ENCODE results near the gene LPP. TPM values are rescaled to one million over a fixed set of nuclear protein-coding genes. Genes with fewer than 3 reads are reported as not detected.

LPP gene
- total and polyA plus RNA-seq, 9 donors, result 15.9 to 280 (median 134) TPM

DNA sequence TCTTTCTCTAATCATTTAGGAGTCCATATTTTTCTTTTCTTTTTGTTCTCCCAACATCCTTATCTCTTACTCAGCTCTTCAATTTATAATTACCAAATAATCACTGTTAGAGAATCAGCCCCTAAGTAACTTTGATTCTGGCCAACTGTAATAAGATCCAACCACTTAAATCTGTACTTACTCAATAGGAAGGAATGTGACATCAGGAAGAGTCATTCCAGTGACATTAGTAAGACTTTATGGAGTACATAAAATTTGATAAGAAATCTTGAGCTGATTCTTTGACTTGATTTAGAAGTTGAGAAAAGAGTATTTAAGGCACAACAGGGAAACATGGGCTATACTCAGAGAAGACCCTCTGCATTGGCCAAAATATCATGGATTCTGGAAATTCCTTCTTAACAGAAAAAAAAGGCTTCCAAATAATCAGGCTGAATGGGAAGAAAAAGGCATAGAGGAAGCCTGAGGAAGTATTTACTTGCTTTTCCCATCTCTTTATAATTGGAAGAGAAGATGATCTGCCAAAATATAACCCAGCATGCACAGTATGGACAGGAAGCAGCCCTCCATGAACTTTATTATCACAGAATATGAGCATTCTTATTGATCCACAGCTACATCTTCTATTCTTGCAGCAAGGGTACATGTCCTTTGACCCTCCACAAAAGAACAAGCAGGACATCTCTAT, 728.1 kb downstream of the LPP start:
- Histone ChIP-seq H3K9me3 (no peaks in the 10 kb centered on the region), H3K4me3 (no peak overlapping the region), H3K36me3 (no peaks in the 10 kb centered on the region), H3K27ac (no peak overlapping the region), H3K27me3 (no peaks in the 10 kb centered on the region), H3K4me1 (ENCODE audit: insufficient read depth) (no peaks in the 10 kb centered on the region)
- intact Hi-C loops (cut with DNase I), result no loop called here
- DNase-seq, result no peak
- TF ChIP-seq, protein P1, sequence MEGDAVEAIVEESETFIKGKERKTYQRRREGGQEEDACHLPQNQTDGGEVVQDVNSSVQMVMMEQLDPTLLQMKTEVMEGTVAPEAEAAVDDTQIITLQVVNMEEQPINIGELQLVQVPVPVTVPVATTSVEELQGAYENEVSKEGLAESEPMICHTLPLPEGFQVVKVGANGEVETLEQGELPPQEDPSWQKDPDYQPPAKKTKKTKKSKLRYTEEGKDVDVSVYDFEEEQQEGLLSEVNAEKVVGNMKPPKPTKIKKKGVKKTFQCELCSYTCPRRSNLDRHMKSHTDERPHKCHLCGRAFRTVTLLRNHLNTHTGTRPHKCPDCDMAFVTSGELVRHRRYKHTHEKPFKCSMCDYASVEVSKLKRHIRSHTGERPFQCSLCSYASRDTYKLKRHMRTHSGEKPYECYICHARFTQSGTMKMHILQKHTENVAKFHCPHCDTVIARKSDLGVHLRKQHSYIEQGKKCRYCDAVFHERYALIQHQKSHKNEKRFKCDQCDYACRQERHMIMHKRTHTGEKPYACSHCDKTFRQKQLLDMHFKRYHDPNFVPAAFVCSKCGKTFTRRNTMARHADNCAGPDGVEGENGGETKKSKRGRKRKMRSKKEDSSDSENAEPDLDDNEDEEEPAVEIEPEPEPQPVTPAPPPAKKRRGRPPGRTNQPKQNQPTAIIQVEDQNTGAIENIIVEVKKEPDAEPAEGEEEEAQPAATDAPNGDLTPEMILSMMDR (IDR thresholded peaks at IDR 0.05), result no peak
- TF ChIP-seq POLR2A (IDR thresholded peaks at IDR 0.05) (no peak), EP300 (IDR thresholded peaks at IDR 0.05) (no peak)

DNA sequence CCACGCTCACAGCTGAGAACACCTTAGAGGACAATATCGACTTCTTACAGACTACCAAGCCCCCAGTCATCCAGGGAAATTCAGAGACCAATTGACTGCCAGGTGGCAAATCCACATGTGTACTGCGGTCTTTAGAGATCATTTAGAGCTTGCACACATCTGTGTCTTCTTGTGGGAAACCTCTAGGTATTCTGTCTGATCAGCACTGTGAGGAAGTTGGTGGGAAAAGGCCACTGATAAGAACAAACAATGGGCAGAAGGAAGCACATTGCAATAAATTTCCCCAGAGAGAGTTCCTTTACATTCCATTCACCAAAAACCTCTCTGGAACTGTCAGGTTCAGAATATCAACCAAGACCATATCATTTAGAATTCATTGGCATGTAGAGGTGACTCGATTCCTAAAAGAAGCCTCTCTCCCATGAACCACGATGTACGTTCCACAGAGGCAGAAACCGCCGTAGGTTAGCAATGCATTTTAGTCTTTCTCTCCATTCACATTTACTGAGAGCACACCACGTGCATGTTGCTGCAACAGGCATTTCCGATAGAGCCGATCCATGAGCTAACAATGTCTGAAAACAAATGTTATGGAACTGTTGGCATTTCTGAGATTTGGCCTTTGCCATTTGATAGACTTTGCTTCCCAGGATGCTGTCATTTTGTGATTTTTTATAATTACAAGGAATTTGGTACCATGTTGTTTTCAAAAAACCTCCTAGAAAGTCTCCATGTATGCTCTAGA, 730.5 kb downstream of the LPP start:
- intact Hi-C loops (cut with DNase I), result no loop called here
- no peak for DNase-seq
- 94 to 97% (median 96%) methylated on average over 11 of the region's 11 CpGs for WGBS, 3 donors
- Histone ChIP-seq H3K4me3 (no peak overlapping the region), H3K9me3 (no peaks in the 10 kb centered on the region), H3K36me3 (no peaks in the 10 kb centered on the region), H3K27ac (no peak overlapping the region), H3K27me3 (no peaks in the 10 kb centered on the region), H3K4me1 (ENCODE audit: insufficient read depth) (no peaks in the 10 kb centered on the region)
- TF ChIP-seq POLR2A (IDR thresholded peaks at IDR 0.05) (no peak), EP300 (IDR thresholded peaks at IDR 0.05) (no peak)
- TF ChIP-seq, protein P1 (IDR thresholded peaks at IDR 0.05), result no peak

DNA sequence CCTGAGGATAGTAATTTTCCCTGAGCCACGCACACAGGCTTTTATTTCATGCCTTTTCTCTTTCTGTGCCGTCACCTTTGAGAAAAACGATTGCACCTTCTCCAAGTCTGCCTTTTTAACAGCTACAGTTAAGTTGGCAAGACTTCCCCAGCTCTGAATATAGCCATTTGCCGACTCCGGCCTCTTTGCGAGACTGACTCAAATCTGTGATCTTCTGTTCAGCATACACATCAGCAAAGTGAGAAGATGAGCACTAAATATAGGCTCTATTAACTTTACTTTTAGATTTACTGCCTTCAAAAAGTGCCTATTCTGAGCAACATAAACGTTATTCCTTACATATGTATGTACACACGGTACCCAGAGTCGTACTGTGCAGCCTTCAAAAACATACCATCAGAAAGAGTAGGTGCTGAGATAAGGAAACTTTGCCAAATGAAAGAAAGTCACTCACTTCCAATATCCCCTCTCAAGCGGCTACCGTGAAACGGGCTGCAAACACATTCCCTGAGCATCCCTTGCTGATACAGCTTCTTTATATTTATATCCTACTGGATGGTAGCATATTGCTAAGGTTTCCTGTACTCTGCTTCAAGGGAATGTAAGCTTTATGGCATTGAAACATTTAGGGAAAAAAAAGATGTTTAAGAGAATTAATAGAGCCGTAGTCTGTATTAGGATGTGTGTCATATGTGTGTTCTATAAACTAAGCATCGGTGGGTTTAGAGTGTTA, 734.5 kb downstream of the LPP start:
- H3K36me3 ChIP-seq, result no peaks in the 10 kb centered on the region
- H3K27me3 ChIP-seq, result no peaks in the 10 kb centered on the region
- H3K4me3 ChIP-seq, result no peak overlapping the region
- no peak overlapping the region for H3K27ac ChIP-seq
- intact Hi-C loops (cut with DNase I), result no loop called here
- no peaks in the 10 kb centered on the region for H3K4me1 ChIP-seq (ENCODE audit: insufficient read depth)
- WGBS, 3 donors, result 87 to 94% (median 94%) methylated on average over 14 of the region's 14 CpGs
- H3K9me3 ChIP-seq, result no peaks in the 10 kb centered on the region
- no peak for DNase-seq
- TF ChIP-seq, protein P1 (IDR thresholded peaks at IDR 0.05), result no peak
- no peak for TF ChIP-seq POLR2A (IDR thresholded peaks at IDR 0.05)
- TF ChIP-seq EP300 (IDR thresholded peaks at IDR 0.05), result no peak

DNA sequence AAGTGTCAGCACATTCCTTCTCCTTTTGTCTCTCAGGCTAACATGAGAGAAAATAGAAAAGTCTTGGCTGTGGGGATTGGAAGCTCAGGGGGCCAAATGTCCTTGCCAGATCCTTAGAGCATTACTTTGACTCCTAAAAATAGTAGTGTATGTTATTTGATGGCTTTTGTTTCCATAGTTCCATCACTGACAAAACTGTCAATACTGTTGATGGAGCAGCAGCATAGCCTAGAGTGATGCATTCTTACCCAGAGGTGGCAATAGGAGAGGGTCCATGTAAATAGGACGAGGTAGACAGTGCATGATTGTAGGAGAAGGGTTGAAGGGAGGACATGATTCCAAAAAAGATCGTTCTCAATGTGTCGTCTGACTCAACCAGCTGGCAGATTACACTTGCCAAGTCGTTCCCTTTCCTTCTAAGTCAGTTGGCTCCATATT, 735.1 kb downstream of the LPP start:
- Histone ChIP-seq H3K4me3 (no peak overlapping the region), H3K4me1 (ENCODE audit: insufficient read depth) (no peaks in the 10 kb centered on the region), H3K9me3 (no peaks in the 10 kb centered on the region), H3K36me3 (no peaks in the 10 kb centered on the region), H3K27me3 (no peaks in the 10 kb centered on the region), H3K27ac (no peak overlapping the region)
- WGBS, 3 donors, result 71 to 98% (median 97%) methylated on average over 4 of the region's 4 CpGs
- DNase-seq, result no peak
- no peak for TF ChIP-seq EP300 (IDR thresholded peaks at IDR 0.05)
- TF ChIP-seq POLR2A (IDR thresholded peaks at IDR 0.05), result no peak
- TF ChIP-seq, protein P1 (IDR thresholded peaks at IDR 0.05), result no peak
- intact Hi-C loops (cut with DNase I), result no loop called here

All from ovary (tissue), 9 donors.